Heart left ventricle (tissue), 16 donors: ENCODE results near the gene KIF5A. TPM values are rescaled to one million over a fixed set of nuclear protein-coding genes. Genes with fewer than 3 reads are reported as not detected.
A peak's percentile ranks its signal among the peaks of the same experiment; 100 is the strongest.

Experiments used
- ATAC-seq, 4 donors: fragments of 200-7000 bp; cut with Tn5 transposase; one replicate each; pipeline ENCODE4 v1.9.1; 2020 to 2022; ENCODE audit warnings: moderate library complexity in 4 of 4, mild to moderate bottlenecking in 3 of 4, moderate number of reproducible peaks in 1 of 4
- DNase-seq, 5 donors: peaks; one replicate each; pipeline ENCODE4 v3.0.0-alpha.2; 2020
- H3K27ac ChIP-seq, 12 donors: fragments of 200-600 bp; sonication (generic) in 4 of 12; one replicate each; pipeline versions ENCODE4 v1.5.0 to v1.8.0; 2016 to 2022; ENCODE audit warnings: mild to moderate bottlenecking in 2 of 12
- H3K27me3 ChIP-seq, 9 donors: fragments of 200-600 bp; sonication (generic) in 2 of 9; one replicate each; pipeline versions ENCODE4 v1.5.1 to v1.8.0; 2016 to 2022; ENCODE audit warnings: mild to moderate bottlenecking in 3 of 9
- H3K36me3 ChIP-seq, 9 donors: fragments of 200-600 bp; sonication (generic) in 2 of 9; one replicate each; pipeline versions ENCODE4 v1.5.0 to v1.8.0; 2018 to 2022; ENCODE audit warnings: mild to moderate bottlenecking in 2 of 9
- H3K4me1 ChIP-seq, 12 donors: fragments of 200-600 bp; sonication (generic) in 4 of 12; one replicate each; pipeline versions ENCODE4 v1.5.0 to v1.8.0; 2016 to 2022; ENCODE audit warnings: mild to moderate bottlenecking in 3 of 12
- H3K4me3 ChIP-seq, 12 donors: fragments of 200-600 bp; sonication (generic) in 4 of 12; one replicate each; pipeline versions ENCODE4 v1.5.0 to v1.8.0; 2017 to 2022; ENCODE audit warnings: mild to moderate bottlenecking in 9 of 12, moderate library complexity in 4 of 12
- H3K9me3 ChIP-seq, 12 donors: fragments of 200-600 bp; sonication (generic) in 4 of 12; one replicate each; pipeline versions ENCODE4 v1.5.0 to v1.8.0; 2016 to 2022; ENCODE audit warnings: mild to moderate bottlenecking in 1 of 12
- CTCF ChIP-seq, 12 donors: fragments of 200-600 bp; sonication (generic) in 4 of 12; IDR thresholded peaks; one replicate each; pipeline versions ENCODE4 v1.5.0 to v1.8.0; 2018 to 2022; ENCODE audit warnings: antibody characterized with exemption in 12 of 12, mild to moderate bottlenecking in 5 of 12
- POLR2A ChIP-seq, 2 donors: fragments of 450-650 bp; IDR thresholded peaks; one replicate each; pipeline ENCODE4 v1.6.1; 2017; ENCODE audit warnings: antibody characterized with exemption in 2 of 2, mild to moderate bottlenecking in 2 of 2, moderate library complexity in 2 of 2
- WGBS, 4 donors: extraction: QIAGEN DNeasy Blood & Tissue Kit in 2 of 4; methylation state at CpG; one replicate each; pipeline versions ENCODE4 v1.1.5 to v1.1.7; 2013 to 2018; 5-methylcytosine and 5-hydroxymethylcytosine counted together
- intact Hi-C, 10 donors: fragments of 100-400 bp; cut with DNase I; formaldehyde crosslinking; loops; one replicate each; pipeline versions ENCODE4 v1.11.1 to v1.14.2; 2022
- polyA plus RNA-seq, 2 donors: library from polyadenylated mRNA; stranded (reverse); fragments of 200-250 nt; gene quantifications; one replicate each; pipeline ENCODE4 v1.2.3, GENCODE V29; 2013
- total RNA-seq, 9 donors: library from RNA; depleted of rRNA in 2 of 9; stranded (reverse); fragments of >200 nt in 2 of 9; fragmentation: NEBNext Ultra II Directional in 3 of 9; extraction: Animal tissue kit (Norgen Biotek cat#: 25700) in 3 of 9; gene quantifications; one replicate each; pipeline versions ENCODE4 v1.1.0 to v1.2.4, GENCODE V29; 2016 to 2023
- donor health status: ischemic (EF 13 %, LVEDD 7.1; RV severe dilation, severe dysfunction).
- donor health status: healthy with polysubstance abuse.
- donor health status: DM: no; HTN: yes; CAD: no.
- donor health status: DM: no; HTN: no; CAD: no.
- donor health status: ischemic (EF 25% LVEDD 6.9; RV normal size, moderate dysfunction).
- donor health status: ischemic (EF 25% LVEDD 5.7; RV mildly dilated, moderate dysfunction).
- donor health status: healthy.
- donor health status: DM: yes; HTN: yes; CAD: no.
- donor health status: ischemic (EF 35%, LVEDD 5.7; RV mildly dilated, moderate dysfunction).
- donor health status: nonischemic (EF 11% LVEDD 7.7; RV severe dilation, severe dysfunction).
- donor health status: DM: yes; HTN: yes; CAD: no.
- donor health status: PGD.
- donor health status: ischemic (EF 29% LVEDD 5.4; RV normal size, mild dysfunction).
- donor health status: nonischemic (EF 23%, LVEDD 6.1; RV moderate dilation, normal function).

Gene KIF5A
- total and polyA plus RNA-seq, 11 donors: 0.06 to 0.31 (median 0.14) TPM; not detected in 3

- no peaks in the 10 kb centered on the region for H3K9me3 ChIP-seq
These were observed 71.2 kb downstream of the KIF5A start for GRCh38 chr12:57620936-57621496.

GRCh38 chr12:57621497-57622292, 71.9 kb downstream of the KIF5A start:
- DNase-seq (peak in 4 of 5 donors; percentile 56 to 79 (median 73)), ATAC-seq (peak; percentile 65 to 75 (median 70))
- Histone ChIP-seq H3K4me1 (peaks cover 0 to 42% (median 17%) of the 10 kb centered on the region in 12 donors), H3K4me3 (peak overlapping the region; percentile 20 to 66 (median 47)), H3K27me3 (peaks cover 6 to 72% (median 31%) of the 10 kb centered on the region in 9 donors), H3K27ac (no peak overlapping the region), H3K36me3 (peaks cover 0 to 10% (median 0%) of the 10 kb centered on the region in 9 donors), H3K9me3 (no peaks in the 10 kb centered on the region)
- intact Hi-C loops: loop anchor here in 9 of 10 donors (1.0 to 10.0 kb wide), 7 partner anchors 23 to 167 kb away; partner anchors contain the start of genes GLI1 (in 2 of the 9) and INHBE (in 2 of the 9)
- 2% methylated on average over 18 to 49 of the region's 49 CpGs for WGBS, 4 donors
- TF ChIP-seq CTCF (IDR thresholded peaks at IDR 0.05) (peak; percentile 87 to 98 (median 94)), POLR2A (IDR thresholded peaks at IDR 0.05) (no peak)

More at GRCh38 chr12:57620936-57621496, 71.2 kb downstream of the KIF5A start:
- H3K27me3 ChIP-seq: peaks cover 3 to 66% (median 26%) of the 10 kb centered on the region in 9 donors
- ATAC-seq (peak in 1 of 4 donors; percentile 4), DNase-seq (no peak)
- no peak for TF ChIP-seq POLR2A (IDR thresholded peaks at IDR 0.05)
- no peak for TF ChIP-seq CTCF (IDR thresholded peaks at IDR 0.05)
- H3K36me3 ChIP-seq: peaks cover 0 to 8% (median 0%) of the 10 kb centered on the region in 9 donors
- no peak overlapping the region for H3K27ac ChIP-seq
- peak overlapping the region; percentile 20 to 66 (median 47) for H3K4me3 ChIP-seq
- peaks cover 0 to 45% (median 17%) of the 10 kb centered on the region in 12 donors for H3K4me1 ChIP-seq
- intact Hi-C loops: loop anchor here (1.0 to 10.0 kb wide), 7 partner anchors 22 to 166 kb away; partner anchors contain the start of genes GLI1 (in 2 of the 10) and INHBE (in 2 of the 10)
- WGBS, 4 donors: 3 to 9% (median 6%) methylated on average over 36 to 42 of the region's 42 CpGs

- intact Hi-C loops: loop anchor here in 5 of 10 donors (1.0 to 10.0 kb wide), 5 partner anchors 39 to 168 kb away; partner anchors contain the start of genes GLI1 (in 2 of the 5) and INHBE (in 2 of the 5)
- peaks cover 6 to 80% (median 35%) of the 10 kb centered on the region in 9 donors for H3K27me3 ChIP-seq
These were observed 72.7 kb downstream of the KIF5A start for GRCh38 chr12:57622293-57623245.

More at GRCh38 chr12:57622293-57623245, 72.7 kb downstream of the KIF5A start:
- H3K9me3 ChIP-seq: no peaks in the 10 kb centered on the region
- DNase-seq: no peak
- no peak overlapping the region for H3K4me3 ChIP-seq
- peaks cover 0 to 10% (median 0%) of the 10 kb centered on the region in 9 donors for H3K36me3 ChIP-seq
- peaks cover 0 to 48% (median 17%) of the 10 kb centered on the region in 12 donors for H3K4me1 ChIP-seq
- TF ChIP-seq POLR2A (IDR thresholded peaks at IDR 0.05): no peak
- no peak for TF ChIP-seq CTCF (IDR thresholded peaks at IDR 0.05)
- no peak for ATAC-seq
- no peak overlapping the region for H3K27ac ChIP-seq
- 87 to 92% (median 90%) methylated on average over 9 of the region's 9 CpGs for WGBS, 4 donors
